GM23338 (cell line): ENCODE data around the gene TK1.
"Not testable (repeated sequence)": the region's sequence is repeated elsewhere in the genome, so short reads cannot be mapped to it uniquely, and the experiment has no call there.

Source experiments
- CREB1 ChIP-seq: fragments of 250-450 bp; sonication (Bioruptor Pico); IDR thresholded peaks from 2 replicates; pipeline ENCODE4 v1.5.0; 2020; ENCODE audit warnings: low read depth, mild to moderate bottlenecking, moderate library complexity
- CTCF ChIP-seq, 2 experiments: fragments of 200-600 bp in 1 of 2; sonication (generic) in 1 of 2; conservative IDR thresholded peaks; 2 replicates each; pipeline versions ENCODE4 v1.5.1 to v1.6.1; 2016 to 2017; ENCODE audit warnings: antibody characterized with exemption in 2 of 2, low read depth in 2 of 2, mild to moderate bottlenecking in 2 of 2, moderate library complexity in 1 of 2
- EZH2 ChIP-seq: fragments of 200-600 bp; sonication (generic); IDR thresholded peaks from one replicate; pipeline ENCODE4 v1.8.0; 2017; ENCODE audit warnings: antibody characterized with exemption, mild to moderate bottlenecking, low read depth; ENCODE audit not compliant: unreplicated experiment
- POLR2AphosphoS5 ChIP-seq: IDR thresholded peaks from 2 replicates; pipeline ENCODE4 v1.6.1; 2016; ENCODE audit warnings: antibody characterized with exemption, low read depth
- REST ChIP-seq: IDR thresholded peaks from one replicate; pipeline ENCODE4 v1.6.1; 2018; ENCODE audit warnings: antibody characterized with exemption; ENCODE audit not compliant: unreplicated experiment
- STAT1 ChIP-seq: IDR thresholded peaks from one replicate; pipeline ENCODE4 v1.6.1; 2016; ENCODE audit warnings: antibody characterized with exemption; ENCODE audit not compliant: unreplicated experiment
- ZNF331 ChIP-seq: fragments of 250-450 bp; sonication (Bioruptor Pico); IDR thresholded peaks from 2 replicates; pipeline ENCODE4 v1.5.0; 2020; ENCODE audit warnings: low read depth, mild to moderate bottlenecking, moderate library complexity

GRCh38 chr17:78235022-78235421 is 48.2 kb upstream of the TK1 start:
- TF ChIP-seq REST; CTCF (conservative IDR thresholded peaks at IDR 0.05; ENCODE audit: low read depth in 2 of 2); EZH2; POLR2AphosphoS5; CREB1 (CRISPR knock-in tag); ZNF331 (CRISPR knock-in tag); STAT1: not testable (repeated sequence)
